Esophagus squamous epithelium (tissue), 4 donors: Measurements from ENCODE around the gene NOB1.

ENCODE experiments used
- CTCF ChIP-seq, 6 experiments: fragments of 450-650 bp in 4 of 6; fragments of 200-600 bp in 2 of 6; sonication (generic) in 2 of 6; IDR thresholded peaks; one replicate each; pipeline ENCODE4 v1.5.1; 2016 to 2019; ENCODE audit warnings: antibody characterized with exemption in 6 of 6, mild to moderate bottlenecking in 4 of 6, moderate library complexity in 4 of 6
- POLR2A ChIP-seq, 4 donors: fragments of 450-650 bp; IDR thresholded peaks; one replicate each; pipeline ENCODE4 v1.6.1; 2017; ENCODE audit warnings: antibody characterized with exemption in 4 of 4, mild to moderate bottlenecking in 4 of 4, moderate library complexity in 3 of 4

GRCh38 chr16:69732101-69732500 lies 22.6 kb downstream of the NOB1 start:
- TF ChIP-seq CTCF (IDR thresholded peaks at IDR 0.05) (no peak), POLR2A (IDR thresholded peaks at IDR 0.05) (no peak)
